Body of pancreas (tissue), 4 donors: ENCODE data around the gene ARMC3. TPM values are rescaled to one million over a fixed set of nuclear protein-coding genes. Genes with fewer than 3 reads are reported as not detected.

Experiments
- ATAC-seq: fragments of 150-250 bp; one replicate; pipeline ENCODE4 v1.9.1; 2016
- DNase-seq, 4 donors: peaks; one replicate each; pipeline ENCODE4 v3.0.0-alpha.2; 2019
- H3K27ac ChIP-seq, 4 donors: fragments of 200-600 bp; sonication (generic); 1 replicate in 3 of 4; 2 replicates in 1 of 4; pipeline versions ENCODE4 v1.5.1 to v1.6.1; 2016 to 2019; ENCODE audit warnings: mild to moderate bottlenecking in 1 of 4, mixed read lengths in 1 of 4, moderate library complexity in 1 of 4
- H3K27me3 ChIP-seq, 2 donors: fragments of 200-600 bp; sonication (generic); one replicate each; pipeline ENCODE4 v1.6.0; 2016; ENCODE audit warnings: mild to moderate bottlenecking in 1 of 2
- H3K36me3 ChIP-seq, 2 donors: fragments of 200-600 bp; sonication (generic); replicated peaks in 1 of 2; 2 replicates each; pipeline ENCODE4 v1.5.1; 2016; ENCODE audit warnings: low read depth in 2 of 2; ENCODE audit not compliant: insufficient read depth in 1 of 2
- H3K4me1 ChIP-seq: fragments of 200-600 bp; sonication (generic); one replicate; pipeline ENCODE4 v1.6.0; 2016
- H3K4me3 ChIP-seq, 2 donors: fragments of 200-600 bp; sonication (generic); 1 replicate in 1 of 2; 2 replicates in 1 of 2; pipeline ENCODE4 v1.5.1; 2016 to 2019
- H3K9me3 ChIP-seq, 3 donors: fragments of 200-600 bp; sonication (generic); 1 replicate in 2 of 3; 2 replicates in 1 of 3; pipeline ENCODE4 v1.5.1; 2016
- CTCF ChIP-seq, 7 experiments: fragments of 450-650 bp in 4 of 7; fragments of 200-600 bp in 3 of 7; sonication (generic) in 3 of 7; IDR thresholded peaks; one replicate each; pipeline ENCODE4 v1.5.1; 2016 to 2019; ENCODE audit warnings: antibody characterized with exemption in 7 of 7
- POLR2A ChIP-seq, 3 donors: fragments of 450-650 bp; IDR thresholded peaks; one replicate each; pipeline ENCODE4 v1.6.1; 2016; ENCODE audit warnings: antibody characterized with exemption in 3 of 3, mild to moderate bottlenecking in 2 of 3
- WGBS, 2 donors: methylation state at CpG; one replicate each; pipeline ENCODE4 v1.1.5; 2017; 5-methylcytosine and 5-hydroxymethylcytosine counted together
- intact Hi-C: fragments of 100-400 bp; cut with DNase I; formaldehyde crosslinking; loops from one replicate; pipeline ENCODE4 v1.15.1; 2023
- total RNA-seq, 2 donors: library from RNA; depleted of rRNA; stranded (reverse); fragments of >200 nt; gene quantifications; one replicate each; pipeline ENCODE4 v1.1.0, GENCODE V29; 2016

Gene ARMC3
- total RNA-seq: under 1 TPM; 0.33 to 0.52 TPM

- TF ChIP-seq CTCF (IDR thresholded peaks at IDR 0.05) (no peak), POLR2A (IDR thresholded peaks at IDR 0.05) (no peak)
- 8 to 15% methylated on average over 11 to 41 of the region's 41 CpGs for WGBS, 2 donors
- intact Hi-C loops: no loop called here
- Histone ChIP-seq H3K27me3 (no peaks in the 10 kb centered on the region), H3K4me1 (peaks cover 10% of the 10 kb centered on the region), H3K4me3 (peak within 1 kb of the TSS in 1 of 2 donors; percentile 3), H3K36me3 (no peaks in the 10 kb centered on the region), H3K9me3 (no peaks in the 10 kb centered on the region), H3K27ac (no peak within 1 kb of the TSS)
- ATAC-seq (peak; percentile 96), DNase-seq (peak; percentile 73 to 82 (median 76))
Observed at GRCh38 chr10:22927661-22928403, at the start of gene ARMC3. Gene ARMC3 (plus strand): TSS chr10:22928053. CDS start chr10:22931997, 3,944 bp downstream.

- Histone ChIP-seq H3K36me3 (no peaks in the 10 kb centered on the region), H3K27me3 (no peaks in the 10 kb centered on the region), H3K27ac (no peak overlapping the region), H3K9me3 (no peaks in the 10 kb centered on the region), H3K4me1 (no peaks in the 10 kb centered on the region), H3K4me3 (no peak overlapping the region)
- ATAC-seq: no peak
- TF ChIP-seq CTCF (IDR thresholded peaks at IDR 0.05) (no peak), POLR2A (IDR thresholded peaks at IDR 0.05) (no peak)
- no peak for DNase-seq
- 72 to 78% methylated on average over 2 of the region's 2 CpGs for WGBS, 2 donors
- intact Hi-C loops: no loop called here
Observed at GRCh38 chr10:22891797-22892196, 36.1 kb upstream of the ARMC3 start.

GRCh38 chr10:22893781-22894180 is 34.1 kb upstream of the ARMC3 start:
- Histone ChIP-seq H3K9me3 (no peaks in the 10 kb centered on the region), H3K27me3 (no peaks in the 10 kb centered on the region), H3K4me3 (no peak overlapping the region), H3K4me1 (no peaks in the 10 kb centered on the region), H3K27ac (no peak overlapping the region), H3K36me3 (no peaks in the 10 kb centered on the region)
- DNase-seq: no peak
- ATAC-seq: no peak
- 68 to 80% methylated on average over 2 of the region's 2 CpGs for WGBS, 2 donors
- intact Hi-C loops: no loop called here
- TF ChIP-seq POLR2A (IDR thresholded peaks at IDR 0.05) (no peak), CTCF (IDR thresholded peaks at IDR 0.05) (no peak)

GRCh38 chr10:22894714-22895113 is 33.1 kb upstream of the ARMC3 start:
- WGBS, 2 donors: 72 to 77% methylated on average over 2 to 4 of the region's 4 CpGs
- DNase-seq (no peak), ATAC-seq (no peak)
- no peak overlapping the region for H3K4me3 ChIP-seq
- no peak overlapping the region for H3K27ac ChIP-seq
- H3K27me3 ChIP-seq: no peaks in the 10 kb centered on the region
- no peaks in the 10 kb centered on the region for H3K9me3 ChIP-seq
- H3K4me1 ChIP-seq: no peaks in the 10 kb centered on the region
- intact Hi-C loops: no loop called here
- TF ChIP-seq POLR2A (IDR thresholded peaks at IDR 0.05) (no peak), CTCF (IDR thresholded peaks at IDR 0.05) (no peak)
- no peaks in the 10 kb centered on the region for H3K36me3 ChIP-seq

GRCh38 chr10:22895252-22895651 is 32.6 kb upstream of the ARMC3 start:
- Histone ChIP-seq H3K36me3 (no peaks in the 10 kb centered on the region), H3K27ac (no peak overlapping the region), H3K9me3 (no peaks in the 10 kb centered on the region), H3K4me1 (no peaks in the 10 kb centered on the region), H3K4me3 (no peak overlapping the region), H3K27me3 (no peaks in the 10 kb centered on the region)
- TF ChIP-seq CTCF (IDR thresholded peaks at IDR 0.05): no peak
- 92% methylated on average over 1 of the region's 1 CpG; no CpG with 5 or more reads in 1 of the 2 donors for WGBS, 2 donors
- intact Hi-C loops: no loop called here
- no peak for DNase-seq
- ATAC-seq: no peak
